OCI-LY1 (cell line): Measurements from ENCODE around the gene SHISA5.

ENCODE experiments used
- H2AFZ ChIP-seq: fragments of 200-600 bp; sonication (generic), shearing (Covaris generic); 2 replicates; pipeline ENCODE4 v1.6.0; 2014; ENCODE audit warnings: antibody characterized with exemption, mild to moderate bottlenecking, low read length
- H3F3A ChIP-seq: fragments of 200-600 bp; sonication (generic), shearing (Covaris generic); 2 replicates; pipeline ENCODE4 v1.6.0; 2014; ENCODE audit warnings: mild to moderate bottlenecking, antibody characterized with exemption, low read length, moderate library complexity; ENCODE audit not compliant: insufficient read depth
- H3K27ac ChIP-seq: fragments of 200-600 bp; sonication (generic); 2 replicates; pipeline ENCODE4 v1.5.1; 2014; ENCODE audit warnings: low read length, mixed run types, mild to moderate bottlenecking, low read depth; ENCODE audit not compliant: poor library complexity, severe bottlenecking
- H3K27me3 ChIP-seq: fragments of 200-600 bp; sonication (generic); 2 replicates; pipeline ENCODE4 v1.6.0; 2014; ENCODE audit warnings: antibody characterized with exemption, mild to moderate bottlenecking, low read length, moderate library complexity; ENCODE audit not compliant: insufficient read depth
- H3K36me3 ChIP-seq: fragments of 200-600 bp; sonication (generic); 2 replicates; pipeline ENCODE4 v1.6.1; 2014; ENCODE audit warnings: mild to moderate bottlenecking, antibody characterized with exemption, low read length, moderate library complexity, mixed read lengths; ENCODE audit not compliant: insufficient read depth
- H3K4me1 ChIP-seq: fragments of 200-600 bp; sonication (generic); 2 replicates; pipeline ENCODE4 v1.5.1; 2014; ENCODE audit warnings: mild to moderate bottlenecking, low read length, moderate library complexity; ENCODE audit not compliant: insufficient read depth, severe bottlenecking
- H3K4me2 ChIP-seq: fragments of 200-600 bp; sonication (generic), shearing (Covaris generic); 2 replicates; pipeline ENCODE4 v1.6.1; 2014; ENCODE audit warnings: low read length
- H3K4me3 ChIP-seq: fragments of 200-600 bp; sonication (generic); 2 replicates; pipeline ENCODE4 v1.5.1; 2014; ENCODE audit warnings: low read length, low read depth, mild to moderate bottlenecking, mixed read lengths; ENCODE audit not compliant: poor library complexity, severe bottlenecking
- H3K79me2 ChIP-seq: fragments of 200-600 bp; shearing (Covaris generic); 2 replicates; pipeline ENCODE4 v1.6.1; 2016; ENCODE audit warnings: mixed run types, low read length, mixed read lengths; ENCODE audit not compliant: insufficient read depth
- H3K9ac ChIP-seq: fragments of 200-600 bp; sonication (generic), shearing (Covaris generic); 2 replicates; pipeline ENCODE4 v1.6.1; 2014; ENCODE audit warnings: mild to moderate bottlenecking, low read length, mixed read lengths
- H3K9me2 ChIP-seq: fragments of 200-600 bp; sonication (generic), shearing (Covaris generic); 2 replicates; pipeline ENCODE4 v1.6.1; 2014; ENCODE audit warnings: low read depth, mild to moderate bottlenecking, low read length, mixed read lengths
- H3K9me3 ChIP-seq: fragments of 200-600 bp; shearing (Covaris generic); 2 replicates; pipeline ENCODE4 v1.6.1; 2014; ENCODE audit warnings: low read length, mixed read lengths
- H4K20me1 ChIP-seq: fragments of 200-600 bp; sonication (generic), shearing (Covaris generic); 2 replicates; pipeline ENCODE4 v1.6.0; 2016; ENCODE audit warnings: mild to moderate bottlenecking, low read length; ENCODE audit not compliant: insufficient read depth
- CTCF ChIP-seq: fragments of 200-600 bp; sonication (generic), shearing (Covaris generic); IDR thresholded peaks from 2 replicates; pipeline ENCODE4 v1.5.1; 2017; ENCODE audit warnings: mild to moderate bottlenecking, antibody characterized with exemption, low read length, moderate library complexity, mixed read lengths
- EZH2 ChIP-seq: fragments of 200-600 bp; sonication (generic), shearing (Covaris generic); IDR thresholded peaks from 2 replicates; pipeline ENCODE4 v1.8.0; 2017; ENCODE audit warnings: borderline replicate concordance, mixed run types, mild to moderate bottlenecking, antibody characterized with exemption, low read length, moderate library complexity, mixed read lengths

Gene SHISA5

GRCh38 chr3:48445277-48445882, 58.6 kb downstream of the SHISA5 start:
- H3K4me3 ChIP-seq = peak overlapping the region; percentile 81

GRCh38 chr3:48441940-48442339, 62.0 kb downstream of the SHISA5 start:
- H3K9ac ChIP-seq = peak overlapping the region; percentile 83; the same call in 1 of the 2 replicates
- H3K9me3 ChIP-seq = no peaks in the 10 kb centered on the region
- peak overlapping the region; percentile 80 for H3K4me3 ChIP-seq
- 0 out of 2 replicates have a peak, but pooled peaks cover 2% of the 10 kb centered on the region for H3F3A ChIP-seq
- H4K20me1 ChIP-seq = no peaks in the 10 kb centered on the region
- H3K36me3 ChIP-seq = peaks cover 34% of the 10 kb centered on the region
- H3K27ac ChIP-seq = no peak overlapping the region
- H3K9me2 ChIP-seq = no peaks in the 10 kb centered on the region
- H2AFZ ChIP-seq = no peak overlapping the region
- H3K27me3 ChIP-seq = no peaks in the 10 kb centered on the region
- H3K4me2 ChIP-seq = peak overlapping the region; percentile 76
- TF ChIP-seq EZH2 (no peak), CTCF (no peak)
- peaks cover 20% of the 10 kb centered on the region for H3K79me2 ChIP-seq
- H3K4me1 ChIP-seq = peaks cover 49% of the 10 kb centered on the region

More at GRCh38 chr3:48445277-48445882, 58.6 kb downstream of the SHISA5 start:
- no peaks in the 10 kb centered on the region for H3K27me3 ChIP-seq
- peak overlapping the region; percentile 81; the same call in 1 of the 2 replicates for H3K9ac ChIP-seq
- no peaks in the 10 kb centered on the region for H3K9me2 ChIP-seq
- H3K27ac ChIP-seq = no peak overlapping the region
- H3F3A ChIP-seq = 0 out of 2 replicates have a peak, but pooled peaks cover 2% of the 10 kb centered on the region
- peaks cover 41% of the 10 kb centered on the region for H3K4me1 ChIP-seq
- no peak for TF ChIP-seq EZH2
- no peak for TF ChIP-seq CTCF
- H3K79me2 ChIP-seq = peaks cover 27% of the 10 kb centered on the region
- H3K9me3 ChIP-seq = no peaks in the 10 kb centered on the region
- peaks cover 39% of the 10 kb centered on the region for H3K36me3 ChIP-seq
- H2AFZ ChIP-seq = no peak overlapping the region
- H4K20me1 ChIP-seq = no peaks in the 10 kb centered on the region
- H3K4me2 ChIP-seq = peak overlapping the region; percentile 97

- no peak overlapping the region for H2AFZ ChIP-seq
- H3K79me2 ChIP-seq = peaks cover 19% of the 10 kb centered on the region
- no peaks in the 10 kb centered on the region for H3K9me3 ChIP-seq
- peak overlapping the region; percentile 80 for H3K4me3 ChIP-seq
- 0 out of 2 replicates have a peak, but pooled peaks cover 2% of the 10 kb centered on the region for H3F3A ChIP-seq
- peak overlapping the region; percentile 76 for H3K4me2 ChIP-seq
- peaks cover 34% of the 10 kb centered on the region for H3K36me3 ChIP-seq
- H3K27me3 ChIP-seq = no peaks in the 10 kb centered on the region
- H3K9me2 ChIP-seq = no peaks in the 10 kb centered on the region
- peaks cover 56% of the 10 kb centered on the region for H3K4me1 ChIP-seq
- peak overlapping the region; percentile 83 for H3K9ac ChIP-seq
- TF ChIP-seq CTCF = no peak
- TF ChIP-seq EZH2 = no peak
- H3K27ac ChIP-seq = peak overlapping the region; percentile 55
- no peaks in the 10 kb centered on the region for H4K20me1 ChIP-seq
These were observed 63.4 kb downstream of the SHISA5 start for GRCh38 chr3:48440590-48440958.
